Measurements from ENCODE around the gene HLCS.

DNA sequence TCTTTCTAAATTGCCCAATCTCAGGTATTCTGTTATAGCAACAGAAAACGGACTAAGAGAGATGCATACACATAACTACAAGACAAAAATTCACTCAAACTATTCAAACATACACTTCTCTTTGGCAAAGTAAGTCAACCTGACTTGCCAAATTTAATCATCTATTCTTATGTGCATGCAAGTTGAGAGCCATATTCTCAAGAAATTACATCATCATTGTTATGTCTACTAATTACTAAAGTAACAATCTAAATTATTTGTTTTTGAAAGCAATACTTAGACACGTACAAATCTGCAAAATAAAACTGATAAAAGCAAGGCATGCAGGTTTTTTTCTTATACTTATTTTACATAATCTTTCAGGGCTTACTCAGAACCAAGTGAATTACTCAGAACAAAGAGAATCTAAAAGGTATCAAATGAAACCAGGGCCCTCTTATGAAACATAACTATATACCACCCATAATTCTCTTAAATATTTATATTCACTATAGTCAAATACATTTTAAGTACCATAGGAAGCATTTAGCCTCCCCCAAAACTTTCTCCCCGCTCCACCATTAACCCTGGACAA is 62.3 kb downstream of the HLCS start:
- TF ChIP-seq YY1 (IDR thresholded peaks at IDR 0.05; ENCODE audit: insufficient read depth, insufficient read length) = no peak
- TF ChIP-seq ZNF274 (IDR thresholded peaks at IDR 0.05; ENCODE audit: low read depth, low read length) = no peak

Data from NT2/D1 (cell line).